SH-SY5Y (cell line): ENCODE measurements around the gene CLDN9.

Source experiments
- GATA2 ChIP-seq: IDR thresholded peaks from 2 replicates; pipeline ENCODE4 v1.6.1; 2011; ENCODE audit warnings: mild to moderate bottlenecking, low read depth, low read length
- GATA3 ChIP-seq: IDR thresholded peaks from 2 replicates; pipeline ENCODE4 v1.6.1; 2011; ENCODE audit warnings: low read depth, mild to moderate bottlenecking, low read length, moderate library complexity

- no peak for TF ChIP-seq GATA3
- TF ChIP-seq GATA2 = no peak
These were observed 26.2 kb downstream of the CLDN9 start for GRCh38 chr16:3038896-3039295.
